Measurements from ENCODE around the gene GPR158.

GRCh38 chr10:25561758-25562157 is 387.0 kb downstream of the GPR158 start:
- TF ChIP-seq POLR2A (IDR thresholded peaks at IDR 0.05): no peak
- TF ChIP-seq CTCF (IDR thresholded peaks at IDR 0.05): no peak
- no peak for TF ChIP-seq POLR2AphosphoS5 (IDR thresholded peaks at IDR 0.05)
